ENCODE results near the gene SLC38A8.

The SLC38A8 gene

DNA sequence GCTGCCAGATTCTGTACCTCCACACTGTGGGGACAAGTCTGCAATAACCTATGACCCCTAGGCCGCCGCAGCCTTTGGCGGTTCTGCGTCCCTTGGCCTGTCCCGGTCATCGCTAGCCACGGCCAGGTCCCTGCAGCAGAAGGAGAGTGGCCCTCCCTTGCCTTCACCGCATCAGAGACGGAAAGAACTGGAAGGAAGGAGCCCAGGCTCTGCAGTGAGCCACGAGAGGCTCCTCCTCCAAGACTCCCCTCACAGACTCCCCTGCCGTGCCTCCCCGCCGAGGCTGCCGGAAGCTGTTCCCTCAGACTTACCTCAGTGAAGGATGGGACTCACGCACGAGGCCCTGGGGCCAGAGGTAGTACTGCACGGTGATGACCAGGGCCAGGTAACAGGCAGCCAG, 11.0 kb downstream of the SLC38A8 start:
- DNase-seq (ENCODE audit: low spot score) = no peak

DNA sequence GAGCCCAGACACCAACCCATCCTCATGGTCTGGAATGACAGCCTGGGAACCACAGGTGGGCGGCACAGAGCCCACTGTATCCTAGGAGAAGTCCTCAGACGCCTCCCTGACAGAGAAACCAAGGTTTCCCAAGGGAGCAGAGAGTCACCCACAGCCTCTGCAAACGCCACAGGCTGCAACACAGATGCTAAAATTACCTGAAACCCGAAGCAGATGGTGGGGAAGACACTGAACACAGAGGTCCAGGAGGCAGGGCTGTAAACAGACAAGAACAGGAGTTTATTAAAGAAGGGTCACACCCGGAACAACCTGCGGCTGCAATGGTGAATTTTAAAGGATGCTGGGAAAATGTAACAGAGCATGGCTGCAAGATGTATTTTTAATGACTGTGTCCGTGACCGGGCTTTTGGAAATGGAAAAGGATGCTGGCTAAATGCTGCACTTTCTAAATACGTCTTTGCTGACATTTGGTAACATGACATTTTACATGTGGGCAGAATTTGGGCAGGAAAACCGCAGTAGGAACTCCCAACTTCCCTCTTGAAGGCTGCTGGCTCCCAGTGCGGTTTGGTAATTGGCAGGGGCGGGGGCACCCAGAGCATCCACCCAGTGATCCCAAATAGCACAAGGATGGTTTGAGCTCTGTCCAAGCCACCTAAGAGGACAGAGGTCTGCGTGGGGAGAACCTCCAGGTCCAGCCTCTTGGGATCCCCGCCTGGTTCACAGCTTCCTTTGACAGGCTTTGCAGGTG, 13.1 kb downstream of the SLC38A8 start:
- no peak for DNase-seq (ENCODE audit: low spot score)

DNA sequence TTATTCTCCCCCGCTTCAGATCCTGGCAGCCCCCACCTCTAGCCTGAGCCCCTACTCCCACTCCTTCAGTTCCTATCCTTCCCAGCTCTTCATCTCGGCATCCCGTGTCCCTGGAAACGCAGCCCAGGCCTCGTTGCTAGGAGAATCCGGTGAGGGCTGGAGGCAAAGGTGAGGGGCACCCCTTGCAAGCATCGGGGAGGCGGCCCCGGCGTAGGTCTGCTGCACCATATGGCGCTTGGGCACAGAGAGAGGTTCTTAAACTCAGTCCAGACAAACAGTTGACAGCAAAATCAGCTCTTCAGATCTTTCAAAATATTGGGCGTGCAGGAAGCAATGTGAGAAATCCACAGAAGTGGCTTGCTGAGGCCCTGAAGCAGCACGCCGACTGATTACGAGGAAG, 15.0 kb downstream of the SLC38A8 start:
- DNase-seq (ENCODE audit: low spot score) = no peak

DNA sequence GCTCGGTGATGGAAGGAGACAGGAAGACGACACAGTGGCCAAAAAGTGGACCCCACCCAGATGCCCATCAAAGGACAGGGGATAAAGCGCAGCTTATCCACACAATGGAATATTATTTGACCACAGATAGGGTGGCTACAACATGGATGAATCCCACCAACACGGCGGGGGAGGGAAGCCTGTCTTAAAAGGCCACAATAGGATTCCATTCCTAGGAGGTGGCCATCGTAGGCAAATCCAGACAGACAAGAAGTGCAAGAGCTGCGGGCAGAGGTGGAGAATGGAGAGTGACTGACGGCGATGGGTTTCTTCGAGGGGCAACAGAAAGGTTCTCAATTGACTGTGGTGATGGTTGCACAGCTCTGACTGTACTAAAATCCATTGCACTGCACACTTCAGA, 16.0 kb downstream of the SLC38A8 start:
- no peak for DNase-seq (ENCODE audit: low spot score)

DNA sequence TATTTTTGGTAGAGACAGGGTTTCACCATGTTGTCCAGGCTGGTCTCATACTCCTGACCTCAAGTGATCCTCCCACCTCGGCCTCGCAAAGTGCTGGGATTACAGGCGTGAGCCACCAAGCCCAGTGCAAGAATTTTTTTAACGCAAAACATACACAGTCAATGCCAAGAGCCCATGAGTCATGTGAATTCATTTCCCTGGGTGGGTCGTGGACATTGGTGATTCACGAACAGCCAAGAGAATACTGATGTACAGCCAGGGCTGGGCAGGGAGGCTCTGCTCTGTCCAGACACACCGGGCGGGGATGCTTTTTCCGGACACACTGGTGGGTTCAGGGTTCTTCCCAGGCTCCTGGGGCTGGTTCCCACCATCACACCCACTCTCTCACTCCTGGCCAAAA, 17.7 kb downstream of the SLC38A8 start:
- no peak for DNase-seq (ENCODE audit: low spot score)

DNA sequence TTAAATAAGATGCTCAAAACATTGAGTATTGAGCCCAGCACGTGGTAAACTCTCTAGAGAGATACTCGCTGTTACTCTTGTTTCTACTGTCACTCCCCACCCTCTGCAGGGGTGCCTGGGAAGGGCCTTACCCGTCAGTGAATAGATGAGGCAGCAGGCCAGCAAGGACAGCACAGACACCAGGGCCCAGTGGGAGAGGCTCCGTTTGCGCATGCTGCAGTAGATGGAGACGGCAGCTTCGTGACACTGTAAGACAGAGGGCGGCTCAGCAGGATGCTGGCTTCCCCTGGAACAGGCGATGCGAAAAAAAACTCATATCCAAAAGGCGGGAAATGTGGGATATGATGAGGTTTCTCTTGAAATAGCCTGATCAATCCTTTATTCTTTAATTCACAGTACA, 20.0 kb downstream of the SLC38A8 start:
- no peak for DNase-seq (ENCODE audit: low spot score)

DNA sequence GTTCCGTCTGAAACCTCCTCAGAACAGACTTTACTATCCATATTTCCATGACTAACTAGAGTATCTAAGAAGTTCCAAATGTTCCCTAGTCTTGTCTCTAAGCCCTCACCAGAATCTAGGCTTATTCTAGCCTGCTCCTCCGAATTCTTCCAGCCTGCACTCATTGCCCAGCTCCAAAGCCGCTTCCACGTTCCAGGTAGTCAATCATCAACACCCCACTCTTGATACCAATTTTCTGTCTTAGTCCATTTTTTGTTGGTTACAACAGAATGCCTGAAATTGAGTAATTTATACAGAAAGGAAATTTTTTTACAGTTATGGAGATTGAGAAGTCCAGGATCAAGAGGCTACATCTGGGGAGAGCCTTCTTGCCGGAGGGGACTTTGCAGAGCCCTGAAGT, 21.1 kb downstream of the SLC38A8 start:
- DNase-seq (ENCODE audit: low spot score) = no peak

DNA sequence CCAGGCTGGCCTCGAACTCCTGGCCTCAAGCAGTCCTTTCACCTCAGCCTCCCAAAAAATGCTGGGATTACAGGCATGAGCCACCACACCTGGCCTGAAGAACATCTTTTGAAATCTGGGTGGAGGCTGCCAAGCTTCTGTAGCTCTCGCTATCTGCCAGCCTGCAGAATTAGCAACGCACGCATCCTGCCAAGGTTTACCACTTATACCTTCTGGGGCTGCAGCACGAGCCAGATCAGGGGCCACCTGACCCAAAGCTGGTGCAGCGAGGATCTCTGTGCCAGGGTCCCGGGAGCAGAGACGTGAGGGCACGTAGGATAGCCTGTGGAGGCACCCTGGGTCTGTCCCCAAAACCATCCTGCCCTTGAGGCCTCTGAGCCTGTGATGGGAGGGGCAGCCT, 22.2 kb downstream of the SLC38A8 start:
- no peak for DNase-seq (ENCODE audit: low spot score)

DNA sequence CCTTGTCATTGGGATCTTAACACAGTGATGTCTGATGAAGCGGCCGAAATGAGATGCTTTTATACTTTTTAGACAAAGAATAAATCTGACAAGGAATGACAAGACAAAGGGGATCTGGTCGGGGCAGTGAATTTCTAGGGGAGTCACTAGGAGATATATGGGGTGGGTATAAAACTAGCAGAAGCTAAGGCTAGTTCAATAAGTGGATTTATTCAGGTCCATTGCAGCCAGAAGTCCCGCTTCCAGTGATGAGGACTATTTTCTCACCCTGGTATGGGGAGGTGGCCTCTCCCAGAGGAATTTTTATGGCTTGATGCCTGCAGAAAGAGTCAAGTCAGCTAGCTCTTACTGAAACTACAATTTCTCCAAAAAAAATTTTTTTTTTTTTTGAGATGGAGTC, 23.9 kb downstream of the SLC38A8 start:
- no peak for DNase-seq (ENCODE audit: low spot score)

DNA sequence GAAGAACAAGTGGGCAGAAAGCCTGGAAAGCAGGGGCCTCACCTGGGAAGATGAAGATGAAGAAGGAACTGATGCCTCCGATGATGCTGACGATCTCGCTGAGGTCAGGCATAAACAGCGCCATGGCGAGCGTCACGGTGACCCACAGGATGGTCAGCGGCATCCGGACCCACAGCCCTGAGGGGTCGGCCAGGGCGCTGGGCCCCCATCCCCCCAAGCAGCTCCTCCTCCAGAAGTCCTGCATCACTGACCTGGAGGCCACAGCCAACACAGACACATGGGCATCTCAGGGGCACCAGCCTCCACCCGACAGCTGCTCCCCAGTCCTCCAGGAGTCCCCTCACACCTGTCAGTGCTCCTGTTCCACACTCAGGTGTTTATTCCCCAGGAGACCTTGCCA, 26.1 kb downstream of the SLC38A8 start:
- DNase-seq (ENCODE audit: low spot score) = no peak

DNA sequence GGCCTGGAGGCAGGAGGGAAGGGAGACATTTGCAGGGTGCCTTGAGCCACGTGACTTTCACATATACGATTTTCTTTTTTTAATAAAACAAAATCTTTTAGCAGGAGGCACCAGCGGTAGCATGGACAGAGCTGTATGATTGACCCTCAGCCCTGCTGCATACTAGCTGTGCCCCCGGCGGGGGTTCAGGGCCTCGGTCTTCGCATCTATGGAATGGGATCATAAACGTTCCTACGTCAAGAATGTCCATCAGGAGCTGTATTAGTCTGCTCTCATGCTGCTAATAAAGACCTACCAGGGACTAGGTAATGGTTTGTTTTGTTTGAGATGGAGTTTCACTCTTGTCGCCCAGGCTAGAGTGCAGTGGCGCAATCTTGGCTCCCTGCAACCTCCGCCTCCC, 27.2 kb downstream of the SLC38A8 start:
- no peak for DNase-seq (ENCODE audit: low spot score)

DNA sequence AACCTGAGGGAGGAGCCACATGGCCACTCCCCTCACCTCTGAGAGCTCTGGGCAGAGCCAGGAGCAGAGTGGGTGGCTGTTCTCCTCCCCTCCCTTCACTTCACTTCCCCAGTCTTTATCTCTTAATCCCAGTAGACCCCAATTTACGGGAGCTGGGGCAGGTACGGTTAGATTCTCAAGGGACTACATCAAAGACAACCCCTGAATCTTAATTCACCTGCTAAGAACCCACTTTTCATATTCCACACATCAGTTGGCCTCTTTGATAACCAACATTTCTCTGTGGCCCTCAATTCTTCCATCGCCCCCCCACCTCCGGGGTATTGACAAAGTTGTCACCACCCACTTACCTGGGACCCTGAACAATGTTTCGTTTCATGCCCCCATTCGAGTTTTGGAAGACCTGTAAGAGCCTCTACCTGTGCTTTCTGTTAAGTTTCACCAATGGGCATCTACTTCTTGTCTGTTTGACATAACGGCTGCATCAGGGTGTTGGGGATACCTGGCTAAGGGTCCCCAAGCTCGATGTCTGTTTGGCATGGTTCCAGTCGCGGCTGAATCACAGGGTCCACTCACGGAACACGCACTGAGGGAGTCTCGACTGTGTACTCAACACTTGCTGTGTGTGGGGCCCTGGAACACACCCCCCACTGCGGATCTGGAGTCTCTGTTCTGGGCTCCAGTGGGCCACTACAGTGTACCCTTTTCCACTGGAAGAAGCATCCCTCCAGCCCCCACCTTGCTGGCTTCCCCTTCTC, 27.8 kb downstream of the SLC38A8 start:
- no peak for DNase-seq (ENCODE audit: low spot score)

DNA sequence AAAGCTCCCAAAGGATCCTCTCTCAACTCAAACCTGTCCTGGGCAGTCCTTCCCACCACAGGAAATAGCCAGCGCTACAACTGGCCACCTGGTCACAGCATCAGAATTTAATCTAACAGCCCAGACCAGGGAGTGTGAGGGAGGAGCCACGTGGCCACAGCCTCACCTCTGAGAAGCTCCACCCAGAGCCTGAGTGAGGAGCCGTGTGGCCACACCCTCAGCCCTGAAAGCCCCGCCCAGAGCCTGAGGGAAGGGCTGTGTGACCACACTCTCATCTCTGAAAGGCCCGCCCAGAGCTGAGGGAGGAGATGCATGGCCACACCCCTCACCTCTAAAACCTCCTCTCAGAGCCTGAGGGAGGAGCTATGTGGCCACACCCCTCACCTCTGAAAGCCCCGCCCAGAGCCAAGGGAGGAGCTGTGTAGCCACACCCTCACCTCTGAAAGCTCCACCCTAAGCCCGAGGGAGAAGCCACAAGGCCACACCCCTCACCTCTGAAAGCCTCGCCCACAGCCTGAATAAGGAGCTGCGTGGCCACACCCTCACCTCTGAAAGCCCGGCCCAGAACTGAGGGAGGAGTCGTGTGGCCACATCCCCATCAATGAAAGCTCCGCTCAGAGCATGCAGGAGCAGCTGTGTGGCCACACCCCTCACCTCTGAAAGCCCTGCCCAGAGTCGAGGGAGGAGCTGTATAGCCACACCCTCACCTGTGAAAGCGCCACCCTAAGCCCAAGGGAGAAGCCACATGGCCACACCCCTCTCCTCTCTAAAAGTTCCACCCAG, 28.6 kb downstream of the SLC38A8 start:
- peak; percentile 23 for DNase-seq (ENCODE audit: low spot score)

DNA sequence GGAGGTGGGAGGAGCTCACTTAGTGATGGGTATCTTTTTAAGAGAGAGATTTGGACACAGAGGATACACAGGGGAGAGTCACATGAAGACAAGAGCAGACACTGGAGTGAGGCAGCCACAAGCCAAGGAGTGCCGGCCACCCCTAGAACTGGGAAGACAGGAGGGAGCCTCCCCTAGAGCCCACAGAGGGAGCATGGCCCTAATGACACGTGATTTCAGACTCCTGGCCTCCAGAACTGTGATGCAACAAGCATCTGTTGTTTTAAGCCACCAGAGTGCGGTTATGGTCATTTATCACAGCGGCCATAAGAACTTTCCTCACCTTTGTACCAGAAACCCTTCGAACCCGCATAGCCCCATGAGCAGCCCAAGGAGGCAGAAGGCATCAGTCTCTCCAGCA, 33.3 kb downstream of the SLC38A8 start:
- DNase-seq (ENCODE audit: low spot score) = no peak

DNA sequence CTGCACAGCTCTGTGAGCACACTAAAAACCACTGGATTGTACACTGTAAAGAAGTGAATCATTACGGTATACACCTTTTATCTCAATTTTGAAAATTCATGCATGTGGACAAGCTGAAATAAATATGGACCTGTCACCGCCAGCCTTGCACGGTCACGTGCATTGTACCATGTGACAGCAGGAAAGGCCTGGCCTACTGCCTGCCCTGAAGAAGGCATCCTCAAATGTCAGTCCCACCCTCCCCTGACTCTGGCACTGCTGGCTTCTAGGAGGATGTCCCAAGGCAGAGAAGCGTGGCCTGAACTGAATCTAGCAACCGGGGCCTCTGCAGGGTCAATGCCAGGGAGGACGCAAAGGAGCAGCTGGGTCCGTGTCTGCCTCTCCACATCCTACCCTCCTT, 34.6 kb downstream of the SLC38A8 start:
- DNase-seq (ENCODE audit: low spot score) = no peak

DNA sequence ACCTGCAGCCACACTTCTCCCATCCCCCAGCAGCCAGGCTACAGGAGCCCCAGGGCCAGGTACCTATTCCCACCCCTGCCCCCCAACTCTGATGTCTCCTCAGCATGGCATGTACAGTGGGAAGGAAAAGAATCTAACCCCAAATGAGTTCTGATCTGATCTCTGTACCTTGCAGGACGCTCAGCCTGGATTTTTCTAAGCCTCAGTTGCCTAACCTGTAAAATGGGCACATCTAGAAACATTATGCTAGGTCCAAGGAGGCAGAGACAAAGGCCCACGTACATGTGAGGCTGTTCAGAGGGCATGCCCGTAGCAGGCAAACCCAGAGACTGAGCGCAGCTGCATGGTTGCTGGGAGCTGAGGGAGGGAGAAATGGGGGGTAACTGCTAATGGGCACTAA, 35.1 kb downstream of the SLC38A8 start:
- no peak for DNase-seq (ENCODE audit: low spot score)

DNA sequence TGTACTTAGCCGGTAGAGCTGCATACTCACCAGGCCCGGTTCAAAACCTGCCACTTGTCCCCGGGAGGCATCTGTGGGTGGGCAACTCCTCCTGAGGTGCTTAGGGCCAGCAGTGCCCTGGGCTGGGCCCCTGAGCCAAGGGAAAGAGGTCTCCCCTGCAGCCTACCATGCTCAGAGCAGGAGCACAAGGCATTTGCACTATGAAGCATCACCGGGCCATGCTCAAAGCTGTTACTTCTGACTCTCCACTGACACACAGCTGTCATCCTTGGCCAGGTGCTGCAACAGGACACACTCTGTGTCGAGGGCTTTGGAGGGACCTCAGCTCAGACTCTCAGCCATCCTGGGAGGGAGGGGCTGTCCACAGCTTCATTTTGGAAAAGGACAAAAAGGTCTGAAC, 37.2 kb downstream of the SLC38A8 start:
- no peak for DNase-seq (ENCODE audit: low spot score)

DNA sequence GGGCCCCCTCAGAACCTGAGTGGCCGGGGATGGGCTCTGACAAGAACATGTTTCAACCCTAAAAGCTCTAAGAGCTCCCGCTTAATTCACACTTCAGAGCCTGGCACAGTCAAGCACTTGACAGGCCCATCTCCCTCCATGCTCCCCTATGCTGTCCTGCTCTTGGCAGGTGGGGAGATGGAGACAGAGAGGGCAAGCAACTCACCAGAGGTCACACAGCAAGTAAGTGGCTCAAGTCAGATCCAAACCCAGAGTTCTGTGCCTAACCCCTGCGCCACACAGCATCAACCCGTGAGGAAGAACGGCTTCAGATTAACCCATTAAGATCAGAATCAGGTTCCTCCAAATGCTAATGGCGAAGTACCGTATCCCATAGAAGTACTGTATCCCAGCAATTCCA, 38.2 kb downstream of the SLC38A8 start:
- no peak for DNase-seq (ENCODE audit: low spot score)

DNA sequence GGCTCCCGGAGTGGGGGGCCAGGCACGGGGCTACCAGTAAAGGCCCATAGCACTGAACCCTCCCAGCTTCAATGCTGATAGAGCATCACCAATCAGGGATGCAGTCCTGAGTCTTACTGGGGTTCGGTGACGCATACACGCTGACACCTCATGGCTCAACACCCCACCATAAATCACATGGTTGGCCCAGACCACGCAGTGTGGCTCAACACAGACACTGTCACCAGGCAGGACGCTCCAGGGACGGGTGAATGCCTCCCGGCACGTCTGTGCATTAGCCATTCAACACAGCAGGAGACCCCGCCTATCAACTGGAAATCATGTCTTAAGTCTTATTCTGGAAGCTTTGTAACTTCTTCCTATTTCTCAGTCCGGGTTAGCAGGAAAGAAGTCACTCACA, 39.6 kb downstream of the SLC38A8 start:
- DNase-seq (ENCODE audit: low spot score) = no peak

DNA sequence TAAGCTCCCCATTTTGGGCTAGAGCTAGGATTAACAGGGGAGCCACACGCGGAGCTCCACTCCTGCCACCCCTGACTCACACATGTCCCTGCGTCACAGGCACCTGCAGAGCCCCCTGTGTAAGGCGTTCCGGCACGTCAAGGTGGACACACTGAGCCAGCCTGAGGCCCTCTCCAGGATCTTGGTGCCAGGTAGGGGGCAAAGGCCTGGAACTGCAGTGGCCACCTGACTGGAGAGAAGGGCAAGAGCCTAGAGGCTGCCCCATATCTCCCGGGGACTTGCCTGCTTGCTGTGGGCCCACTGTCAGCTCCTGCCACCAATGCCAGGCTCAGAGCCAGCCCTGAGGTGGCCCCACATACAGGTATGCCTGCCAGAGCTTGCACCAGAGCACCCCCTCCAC, 40.9 kb downstream of the SLC38A8 start:
- DNase-seq (ENCODE audit: low spot score) = no peak

DNA sequence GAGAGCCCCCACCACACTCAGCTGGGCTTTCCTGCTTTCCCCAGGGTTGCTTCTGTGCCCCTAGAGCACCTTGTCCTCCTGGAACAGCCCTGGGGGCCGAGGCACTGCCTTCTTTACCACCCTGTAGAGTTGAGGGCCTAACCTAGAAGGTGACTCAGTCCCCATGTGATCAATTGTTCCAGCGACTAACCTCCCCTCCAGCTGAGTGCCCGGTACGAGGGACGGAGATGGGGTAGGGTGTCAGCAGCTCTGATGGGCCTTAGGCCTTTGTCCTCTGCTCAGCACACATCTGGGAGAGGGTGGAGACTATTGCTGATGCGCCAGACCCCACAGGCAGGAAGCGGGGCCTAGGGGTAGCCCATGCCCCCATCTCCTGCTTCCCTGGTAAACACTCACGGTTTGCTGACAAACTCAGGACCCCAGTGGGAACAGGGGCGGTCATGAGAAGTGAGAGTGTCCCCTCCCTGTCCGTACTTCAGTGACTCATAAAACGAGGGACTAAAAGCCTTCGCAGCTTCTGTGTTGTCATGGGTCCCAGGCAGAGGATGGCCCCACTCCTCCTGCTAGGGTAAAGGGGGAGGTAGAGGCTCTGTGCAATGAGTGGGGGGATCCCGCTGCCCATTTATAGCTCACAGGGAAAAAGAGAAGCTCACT, 41.5 kb downstream of the SLC38A8 start:
- DNase-seq (ENCODE audit: low spot score) = no peak

DNA sequence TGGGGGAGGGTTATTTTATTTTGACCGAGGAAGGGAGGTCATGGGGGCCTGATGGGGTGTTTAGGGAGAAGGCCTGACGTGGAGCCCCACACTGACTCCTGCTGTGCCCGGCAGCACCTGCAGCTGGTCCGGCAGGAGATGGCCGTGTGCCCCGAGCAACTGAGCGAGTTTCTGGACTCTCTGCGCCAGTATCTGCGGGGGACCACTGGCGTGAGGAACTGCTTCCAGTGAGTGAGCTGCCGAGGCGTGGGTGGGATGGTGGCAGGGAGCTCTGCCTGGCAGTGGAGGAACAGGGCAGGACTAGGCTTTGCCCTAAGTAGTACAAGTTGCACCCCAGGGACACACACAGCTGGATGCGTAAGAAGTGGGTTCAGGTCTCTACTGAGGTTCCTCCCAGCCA, 44.5 kb downstream of the SLC38A8 start:
- DNase-seq (ENCODE audit: low spot score) = no peak

Measured in CD4-positive, alpha-beta T cell treated with Interleukin-15 for 4 hours (primary cell).